H1 (cell line): Measurements from ENCODE around the gene SYVN1. TPM values are rescaled to one million over a fixed set of nuclear protein-coding genes. Genes with fewer than 3 reads are reported as not detected.

ENCODE experiments used
- ASH2L ChIP-seq: fragments of 200-600, 300-600 bp; sonication (generic); IDR thresholded peaks from one replicate; pipeline ENCODE4 v1.7.1; 2017; ENCODE audit warnings: low read length
- RFX5 ChIP-seq: IDR thresholded peaks from 2 replicates; pipeline ENCODE4 v1.6.1; 2011; ENCODE audit warnings: low read depth, low read length, improper control_type of control experiment, borderline replicate concordance
- RNF2 ChIP-seq: fragments of 200-900, 300-1000 bp; sonication (generic); IDR thresholded peaks from 2 replicates; pipeline ENCODE4 v1.7.1; 2016; ENCODE audit warnings: borderline replicate concordance, low read depth, mild to moderate bottlenecking, antibody characterized with exemption, low read length; ENCODE audit not compliant: poor library complexity, severe bottlenecking; ENCODE audit errors: missing control alignments
- SAP30 ChIP-seq: fragments of 300-600 bp; sonication (generic); IDR thresholded peaks from 2 replicates; pipeline ENCODE4 v1.7.1; 2012; ENCODE audit warnings: low read length, moderate library complexity, mild to moderate bottlenecking, inconsistent platforms; ENCODE audit not compliant: insufficient read depth, insufficient replicate concordance
- polyA plus RNA-seq, 7 experiments: library from polyadenylated mRNA; depleted of rRNA in 3 of 7; stranded (reverse) in 5 of 7; unstranded in 2 of 7; fragments of >200 nt in 5 of 7; fragments of 200-250 nt in 2 of 7; gene quantifications; 1 replicate in 5 of 7; 2 replicates in 1 of 7; 4 replicates in 1 of 7; pipeline versions ENCODE4 v1.2.1 to v1.2.3, GENCODE V29; 2011 to 2013; ENCODE audit warnings: missing spikeins in 2 of 7, mixed read lengths in 2 of 7
- total RNA-seq: library from RNA; stranded (reverse); fragmentation: NEBNext Ultra II Directional; extraction: Animal tissue kit (Norgen Biotek cat#: 25700); gene quantifications from 2 replicates; pipeline ENCODE4 v1.2.1, GENCODE V29; 2021
- TF ChIP-seq, protein P1 (sequence below): fragments of 300-600 bp; sonication (generic); IDR thresholded peaks from 2 replicates; pipeline ENCODE4 v1.7.1; 2012; ENCODE audit warnings: low read length, moderate library complexity, mild to moderate bottlenecking, inconsistent platforms; ENCODE audit not compliant: insufficient replicate concordance

SYVN1 gene
- total and polyA plus RNA-seq, 2 of the 8 experiments (the other 6 are each of a cell fraction or from before 2014, with no cell fraction given), result 27.8 to 29.4 TPM

DNA sequence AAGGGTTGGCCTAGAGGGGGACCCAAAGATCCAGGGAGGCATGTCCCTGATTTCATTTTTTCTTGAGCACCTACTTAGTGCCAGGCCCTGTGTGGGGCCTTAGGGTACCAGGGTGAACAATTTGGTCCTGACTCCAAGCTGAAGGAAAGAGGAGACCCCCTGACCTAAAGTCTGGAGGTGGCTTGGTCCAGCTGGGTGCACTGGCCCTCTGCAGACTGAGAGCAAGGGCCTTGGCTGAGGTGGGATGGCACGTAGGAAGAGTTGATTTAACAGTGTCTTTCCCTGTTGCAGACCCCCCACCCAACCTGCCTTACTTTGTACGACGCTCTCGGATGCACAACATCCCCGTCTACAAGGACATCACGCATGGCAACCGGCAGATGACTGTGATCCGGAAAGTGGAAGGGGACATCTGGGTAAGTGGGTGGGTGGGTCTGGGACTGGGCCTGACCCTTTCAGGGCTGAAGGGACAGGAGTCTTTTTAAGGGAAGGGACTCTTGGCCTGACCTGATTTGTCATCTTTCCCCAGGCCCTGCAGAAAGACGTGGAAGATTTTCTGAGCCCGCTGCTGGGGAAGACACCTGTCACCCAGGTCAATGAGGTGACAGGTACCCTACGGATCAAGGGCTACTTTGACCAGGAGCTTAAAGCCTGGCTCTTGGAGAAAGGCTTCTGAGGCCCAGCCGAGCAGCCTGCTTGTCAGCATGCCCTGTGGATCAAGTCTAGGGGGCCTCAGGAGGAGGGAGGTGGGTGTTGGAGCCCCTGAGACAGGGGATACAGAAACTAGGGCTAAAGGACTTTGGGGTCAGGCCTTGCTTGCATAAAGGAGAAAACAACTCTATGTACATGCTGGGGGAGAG lies 8.9 kb downstream of the SYVN1 start (continued):
- TF ChIP-seq, protein P1, sequence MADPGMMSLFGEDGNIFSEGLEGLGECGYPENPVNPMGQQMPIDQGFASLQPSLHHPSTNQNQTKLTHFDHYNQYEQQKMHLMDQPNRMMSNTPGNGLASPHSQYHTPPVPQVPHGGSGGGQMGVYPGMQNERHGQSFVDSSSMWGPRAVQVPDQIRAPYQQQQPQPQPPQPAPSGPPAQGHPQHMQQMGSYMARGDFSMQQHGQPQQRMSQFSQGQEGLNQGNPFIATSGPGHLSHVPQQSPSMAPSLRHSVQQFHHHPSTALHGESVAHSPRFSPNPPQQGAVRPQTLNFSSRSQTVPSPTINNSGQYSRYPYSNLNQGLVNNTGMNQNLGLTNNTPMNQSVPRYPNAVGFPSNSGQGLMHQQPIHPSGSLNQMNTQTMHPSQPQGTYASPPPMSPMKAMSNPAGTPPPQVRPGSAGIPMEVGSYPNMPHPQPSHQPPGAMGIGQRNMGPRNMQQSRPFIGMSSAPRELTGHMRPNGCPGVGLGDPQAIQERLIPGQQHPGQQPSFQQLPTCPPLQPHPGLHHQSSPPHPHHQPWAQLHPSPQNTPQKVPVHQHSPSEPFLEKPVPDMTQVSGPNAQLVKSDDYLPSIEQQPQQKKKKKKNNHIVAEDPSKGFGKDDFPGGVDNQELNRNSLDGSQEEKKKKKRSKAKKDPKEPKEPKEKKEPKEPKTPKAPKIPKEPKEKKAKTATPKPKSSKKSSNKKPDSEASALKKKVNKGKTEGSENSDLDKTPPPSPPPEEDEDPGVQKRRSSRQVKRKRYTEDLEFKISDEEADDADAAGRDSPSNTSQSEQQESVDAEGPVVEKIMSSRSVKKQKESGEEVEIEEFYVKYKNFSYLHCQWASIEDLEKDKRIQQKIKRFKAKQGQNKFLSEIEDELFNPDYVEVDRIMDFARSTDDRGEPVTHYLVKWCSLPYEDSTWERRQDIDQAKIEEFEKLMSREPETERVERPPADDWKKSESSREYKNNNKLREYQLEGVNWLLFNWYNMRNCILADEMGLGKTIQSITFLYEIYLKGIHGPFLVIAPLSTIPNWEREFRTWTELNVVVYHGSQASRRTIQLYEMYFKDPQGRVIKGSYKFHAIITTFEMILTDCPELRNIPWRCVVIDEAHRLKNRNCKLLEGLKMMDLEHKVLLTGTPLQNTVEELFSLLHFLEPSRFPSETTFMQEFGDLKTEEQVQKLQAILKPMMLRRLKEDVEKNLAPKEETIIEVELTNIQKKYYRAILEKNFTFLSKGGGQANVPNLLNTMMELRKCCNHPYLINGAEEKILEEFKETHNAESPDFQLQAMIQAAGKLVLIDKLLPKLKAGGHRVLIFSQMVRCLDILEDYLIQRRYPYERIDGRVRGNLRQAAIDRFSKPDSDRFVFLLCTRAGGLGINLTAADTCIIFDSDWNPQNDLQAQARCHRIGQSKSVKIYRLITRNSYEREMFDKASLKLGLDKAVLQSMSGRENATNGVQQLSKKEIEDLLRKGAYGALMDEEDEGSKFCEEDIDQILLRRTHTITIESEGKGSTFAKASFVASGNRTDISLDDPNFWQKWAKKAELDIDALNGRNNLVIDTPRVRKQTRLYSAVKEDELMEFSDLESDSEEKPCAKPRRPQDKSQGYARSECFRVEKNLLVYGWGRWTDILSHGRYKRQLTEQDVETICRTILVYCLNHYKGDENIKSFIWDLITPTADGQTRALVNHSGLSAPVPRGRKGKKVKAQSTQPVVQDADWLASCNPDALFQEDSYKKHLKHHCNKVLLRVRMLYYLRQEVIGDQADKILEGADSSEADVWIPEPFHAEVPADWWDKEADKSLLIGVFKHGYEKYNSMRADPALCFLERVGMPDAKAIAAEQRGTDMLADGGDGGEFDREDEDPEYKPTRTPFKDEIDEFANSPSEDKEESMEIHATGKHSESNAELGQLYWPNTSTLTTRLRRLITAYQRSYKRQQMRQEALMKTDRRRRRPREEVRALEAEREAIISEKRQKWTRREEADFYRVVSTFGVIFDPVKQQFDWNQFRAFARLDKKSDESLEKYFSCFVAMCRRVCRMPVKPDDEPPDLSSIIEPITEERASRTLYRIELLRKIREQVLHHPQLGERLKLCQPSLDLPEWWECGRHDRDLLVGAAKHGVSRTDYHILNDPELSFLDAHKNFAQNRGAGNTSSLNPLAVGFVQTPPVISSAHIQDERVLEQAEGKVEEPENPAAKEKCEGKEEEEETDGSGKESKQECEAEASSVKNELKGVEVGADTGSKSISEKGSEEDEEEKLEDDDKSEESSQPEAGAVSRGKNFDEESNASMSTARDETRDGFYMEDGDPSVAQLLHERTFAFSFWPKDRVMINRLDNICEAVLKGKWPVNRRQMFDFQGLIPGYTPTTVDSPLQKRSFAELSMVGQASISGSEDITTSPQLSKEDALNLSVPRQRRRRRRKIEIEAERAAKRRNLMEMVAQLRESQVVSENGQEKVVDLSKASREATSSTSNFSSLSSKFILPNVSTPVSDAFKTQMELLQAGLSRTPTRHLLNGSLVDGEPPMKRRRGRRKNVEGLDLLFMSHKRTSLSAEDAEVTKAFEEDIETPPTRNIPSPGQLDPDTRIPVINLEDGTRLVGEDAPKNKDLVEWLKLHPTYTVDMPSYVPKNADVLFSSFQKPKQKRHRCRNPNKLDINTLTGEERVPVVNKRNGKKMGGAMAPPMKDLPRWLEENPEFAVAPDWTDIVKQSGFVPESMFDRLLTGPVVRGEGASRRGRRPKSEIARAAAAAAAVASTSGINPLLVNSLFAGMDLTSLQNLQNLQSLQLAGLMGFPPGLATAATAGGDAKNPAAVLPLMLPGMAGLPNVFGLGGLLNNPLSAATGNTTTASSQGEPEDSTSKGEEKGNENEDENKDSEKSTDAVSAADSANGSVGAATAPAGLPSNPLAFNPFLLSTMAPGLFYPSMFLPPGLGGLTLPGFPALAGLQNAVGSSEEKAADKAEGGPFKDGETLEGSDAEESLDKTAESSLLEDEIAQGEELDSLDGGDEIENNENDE, result no peak
- no peak for TF ChIP-seq RFX5
- TF ChIP-seq SAP30, result no peak
- no peak for TF ChIP-seq ASH2L
- TF ChIP-seq RNF2, result no peak
